Posterior cingulate gyrus (tissue), 11 donors: ENCODE data around the gene MUL1.
"Not testable (repeated sequence)": the region's sequence is repeated elsewhere in the genome, so short reads cannot be mapped to it uniquely, and the experiment has no call there.

ENCODE experiments used
- DNase-seq, 10 donors: peaks; one replicate each; pipeline versions ENCODE4 v3.0.0 to v3.0.0-alpha.2; 2020 to 2021; ENCODE audit warnings: mixed read lengths in 3 of 10
- intact Hi-C: fragments of 100-400 bp; cut with DNase I; formaldehyde crosslinking; loops from one replicate; pipeline ENCODE4 v1.15.1; 2023

MUL1 gene

GRCh38 chr1:20519609-20520262, 11.8 kb upstream of the MUL1 start:
- DNase-seq, result peak in 1 of 10 donors; percentile 36
- intact Hi-C loops, result loop anchor here (5.0 kb wide), 1 partner anchor 113 kb away; the partner anchor contains the start of gene PINK1

DNA sequence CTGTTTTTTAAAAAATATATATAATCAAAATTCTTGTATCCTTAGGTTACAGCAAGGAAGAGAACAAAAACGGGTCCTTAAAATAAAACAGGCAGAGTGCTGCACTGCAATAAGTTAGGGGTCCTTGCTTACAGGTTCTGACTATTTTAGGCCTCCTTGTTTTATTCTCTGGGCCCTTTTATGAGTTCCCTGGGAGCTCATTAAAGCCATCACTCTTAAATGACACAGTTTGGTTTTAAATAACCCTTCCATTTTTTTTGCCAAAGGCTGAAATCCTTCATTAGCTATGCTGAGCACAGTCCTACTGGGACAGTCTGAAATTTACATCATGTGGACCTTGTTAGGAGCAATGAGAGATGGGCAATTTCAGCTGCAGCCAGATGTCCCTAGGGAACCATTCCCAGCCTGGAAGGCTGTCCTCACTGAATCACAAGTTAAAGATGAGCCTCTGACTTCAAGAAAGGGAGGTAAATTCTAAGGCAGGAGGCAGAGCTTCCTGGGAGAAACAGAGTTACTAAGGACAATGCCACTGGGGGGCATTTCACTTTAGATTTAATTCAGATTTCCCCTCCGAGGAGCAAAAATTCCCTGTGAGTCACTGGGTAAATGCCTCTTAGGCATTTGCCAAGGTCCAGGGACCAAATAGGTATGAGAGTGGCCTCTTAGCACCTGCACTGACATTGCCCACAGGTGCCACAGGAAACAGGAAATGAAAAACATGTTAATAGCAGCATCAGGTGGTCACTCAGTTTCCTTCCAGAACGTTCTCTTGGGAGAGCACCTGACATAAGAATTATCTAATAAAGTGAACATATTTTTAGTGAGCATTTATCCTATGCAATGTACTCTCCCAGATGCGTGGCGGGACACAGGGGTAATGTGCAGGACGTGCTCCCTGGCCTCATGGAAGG, 3.8 kb upstream of the MUL1 start:
- intact Hi-C loops, result no loop called here
- DNase-seq, result no peak

DNA sequence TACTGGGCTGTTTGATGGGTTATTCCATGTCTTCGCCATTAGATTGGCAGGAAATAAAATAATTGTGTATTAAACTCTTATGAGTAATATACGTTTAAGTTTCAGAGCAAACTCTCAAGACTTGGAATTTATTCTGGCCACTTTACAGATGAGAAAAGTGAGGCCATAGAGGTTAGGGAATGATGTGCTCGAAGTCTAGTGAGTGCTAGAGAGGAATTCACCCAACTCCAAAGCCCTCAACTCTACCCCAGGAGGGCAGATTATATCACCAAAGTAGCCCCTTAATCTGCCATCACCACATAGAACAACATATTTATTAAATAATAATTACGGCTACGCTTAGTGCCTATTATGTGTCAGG, 440 bp upstream of the MUL1 start:
- DNase-seq, result peak in 1 of 10 donors; percentile 8
- intact Hi-C loops, result no loop called here

GRCh38 chr1:20507248-20507563, 745 bp downstream of the MUL1 start:
- intact Hi-C loops, result no loop called here
- DNase-seq, result no peak

GRCh38 chr1:20505488-20505887, 2.5 kb downstream of the MUL1 start:
- no peak for DNase-seq
- intact Hi-C loops, result no loop called here

DNA sequence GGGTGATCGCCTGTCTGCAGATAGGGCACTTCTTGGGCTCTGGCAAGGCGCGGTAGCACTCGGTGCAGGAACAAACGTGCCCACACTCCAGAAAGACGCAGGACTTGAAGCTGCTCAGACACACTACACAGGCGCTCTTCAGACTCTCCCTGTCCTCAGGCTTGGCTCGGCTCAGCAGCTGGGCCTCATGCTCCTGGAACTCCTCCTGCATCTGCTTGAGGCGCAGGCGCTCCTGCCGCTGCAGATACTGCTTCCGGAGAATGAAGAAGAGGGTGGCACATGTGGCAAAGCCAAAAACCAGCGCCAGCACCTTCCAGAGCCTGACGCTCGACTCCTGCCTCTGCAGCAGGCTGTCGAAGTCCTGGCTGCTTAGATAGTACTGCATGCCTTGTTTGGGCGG, 7.2 kb downstream of the MUL1 start:
- intact Hi-C loops, result no loop called here
- peak in 1 of 10 donors; percentile 61 for DNase-seq

DNA sequence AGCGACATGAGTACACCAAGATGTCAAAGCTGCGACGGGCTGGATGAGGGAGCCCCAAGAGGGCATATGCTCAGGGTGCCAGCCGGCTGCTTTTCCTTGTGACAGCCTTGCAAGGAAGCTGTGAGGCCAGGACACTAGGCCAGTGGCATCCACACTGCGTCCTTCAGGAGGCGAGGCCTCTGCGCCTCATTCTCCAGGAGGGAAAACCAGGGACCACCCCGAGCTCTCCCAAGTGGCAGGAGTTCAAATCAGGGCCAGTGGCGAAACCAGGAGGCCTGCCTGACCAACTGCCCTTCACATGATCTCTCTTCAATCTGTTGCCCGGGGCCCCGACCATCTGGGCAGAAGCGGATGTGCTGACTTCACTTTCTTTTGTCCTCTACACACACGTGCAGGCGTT, 8.2 kb downstream of the MUL1 start:
- DNase-seq, result peak in 1 of 10 donors; percentile 63
- intact Hi-C loops, result no loop called here

- intact Hi-C loops, result no loop called here
- DNase-seq, result peak in 1 of 10 donors; percentile 63
Observed at GRCh38 chr1:20499105-20499504, 8.8 kb downstream of the MUL1 start.

GRCh38 chr1:20498116-20498515, 9.8 kb downstream of the MUL1 start:
- intact Hi-C loops, result no loop called here
- DNase-seq, result peak in 1 of 10 donors; percentile 69

DNA sequence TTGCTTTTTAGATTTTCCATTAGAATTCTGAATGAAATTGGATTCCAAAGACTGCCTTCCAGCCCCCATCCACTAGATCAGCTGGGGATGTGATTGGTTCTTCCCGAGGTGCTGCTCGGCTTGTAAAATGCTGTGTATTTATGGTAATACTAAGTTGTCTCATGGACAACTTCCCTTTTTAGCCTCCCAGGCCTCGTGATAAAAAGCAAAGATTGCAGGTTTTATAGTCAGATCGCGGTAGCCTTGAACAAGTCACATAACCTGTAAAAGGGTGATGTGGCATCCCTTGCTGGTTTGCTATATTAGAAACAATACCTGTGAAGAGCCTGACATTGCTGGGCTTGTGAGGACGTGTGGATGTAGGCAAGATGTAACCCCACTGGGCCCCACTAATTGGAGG, 10.4 kb downstream of the MUL1 start:
- DNase-seq, result no peak
- intact Hi-C loops, result no loop called here

DNA sequence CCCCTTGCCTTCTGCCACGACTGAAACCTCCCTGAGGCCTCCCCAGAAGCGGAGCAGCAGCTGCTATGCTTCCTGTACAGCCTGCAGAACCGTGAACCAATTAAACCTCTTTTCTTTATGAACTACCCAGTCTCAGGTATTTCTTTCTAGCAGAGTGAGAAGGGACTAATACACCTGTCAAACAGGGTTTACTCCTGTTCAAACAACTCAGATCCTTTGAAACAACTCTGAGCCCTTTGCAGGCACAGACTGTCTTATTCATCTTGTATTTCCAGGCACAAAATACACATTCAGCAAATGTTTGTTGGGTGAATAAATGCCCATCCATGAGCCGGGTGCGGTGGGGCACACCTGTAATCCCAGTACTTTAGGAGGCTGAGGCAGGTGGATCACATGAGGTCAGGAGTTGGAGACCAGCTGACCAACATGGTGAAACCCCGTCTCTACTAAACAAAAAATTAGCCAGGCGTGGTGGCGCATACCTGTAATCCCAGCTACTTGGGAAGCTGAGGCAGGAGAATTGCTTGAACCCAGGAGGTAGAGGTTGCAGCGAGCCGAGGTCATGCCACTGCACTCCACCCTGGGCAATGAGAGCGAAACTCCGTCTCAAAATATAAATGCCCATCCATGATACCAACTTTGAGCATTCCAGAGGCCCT, 11.1 kb downstream of the MUL1 start:
- DNase-seq, result peak in 1 of 10 donors; percentile 58
- intact Hi-C loops, result not testable (repeated sequence)

DNA sequence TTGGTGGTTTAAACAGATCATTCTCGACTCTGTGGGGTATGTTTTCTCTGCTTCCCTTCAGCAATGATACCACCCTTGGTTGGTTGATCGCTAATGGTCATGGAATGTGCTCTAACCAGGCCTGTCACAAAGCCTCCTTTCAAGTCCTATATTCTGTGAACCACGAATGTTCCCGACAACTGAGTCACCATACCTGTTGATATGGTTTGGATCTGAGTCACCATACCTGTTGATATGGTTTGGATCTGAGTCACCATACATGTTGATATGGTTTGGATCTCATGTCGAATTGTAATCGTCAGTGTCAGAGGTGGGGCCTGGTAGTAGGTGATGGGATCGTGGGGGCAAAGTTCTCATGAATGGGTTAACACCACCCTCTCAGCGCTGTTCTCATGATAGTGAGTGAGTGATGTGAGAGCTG, 11.7 kb downstream of the MUL1 start:
- DNase-seq, result no peak
- intact Hi-C loops, result no loop called here

- intact Hi-C loops, result no loop called here
- peak in 1 of 10 donors; percentile 47 for DNase-seq
Observed at GRCh38 chr1:20495661-20496060, 12.3 kb downstream of the MUL1 start.

- intact Hi-C loops, result loop anchor here (5.0 kb wide), 2 partner anchors 62 to 577 kb away; no protein-coding TSS in a partner anchor
- peak in 1 of 10 donors; percentile 50 for DNase-seq
Observed at GRCh38 chr1:20494609-20495311, 13.2 kb downstream of the MUL1 start.

DNA sequence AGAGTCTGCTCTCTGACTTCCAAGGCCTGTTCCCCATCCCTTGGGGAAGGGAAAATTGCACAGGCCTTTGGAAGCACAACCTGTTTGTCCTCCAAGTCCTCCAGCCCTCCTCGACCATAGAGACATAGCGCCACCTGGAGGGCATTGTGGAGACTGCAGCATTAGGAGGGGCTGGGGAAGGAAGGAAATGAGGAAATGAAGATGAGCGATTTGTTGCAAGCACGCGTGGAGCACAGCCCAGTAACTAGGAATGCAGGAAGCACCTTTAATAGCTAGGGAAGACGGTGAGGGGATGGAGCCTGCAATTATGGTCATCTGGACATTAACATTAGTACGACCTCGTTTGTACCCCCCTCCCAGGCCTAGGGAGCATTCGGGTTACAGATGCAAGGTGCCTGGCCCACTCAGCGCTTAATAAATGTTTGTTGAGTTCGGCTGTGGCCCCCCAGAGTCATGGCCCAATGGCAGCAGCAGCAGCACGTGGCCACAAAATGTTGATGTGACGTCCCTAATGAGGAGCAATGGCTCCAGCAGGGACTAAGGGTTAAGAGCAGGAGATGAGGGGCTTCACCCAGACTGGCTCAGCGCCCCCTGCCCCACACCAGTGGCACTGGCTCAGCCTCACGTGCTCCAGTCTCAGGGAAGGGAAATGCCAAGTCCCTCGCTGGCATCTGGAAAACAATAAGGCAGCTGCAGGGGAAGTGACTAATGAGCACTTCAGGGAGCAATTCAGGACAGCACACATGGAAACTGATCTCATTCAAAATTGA, 13.9 kb downstream of the MUL1 start:
- intact Hi-C loops, result loop anchor here (1.0 to 5.0 kb wide), 5 partner anchors 62 to 577 kb away; no protein-coding TSS in a partner anchor
- DNase-seq, result peak; percentile 72 to 98 (median 90)

- intact Hi-C loops, result loop anchor here (1.0 to 5.0 kb wide), 5 partner anchors 61 to 576 kb away; no protein-coding TSS in a partner anchor
- DNase-seq, result no peak
Observed at GRCh38 chr1:20493309-20493708, 14.6 kb downstream of the MUL1 start.

- no peak for DNase-seq
- intact Hi-C loops, result loop anchor here (1.0 to 5.0 kb wide), 5 partner anchors 60 to 575 kb away; no protein-coding TSS in a partner anchor
Observed at GRCh38 chr1:20492751-20493150, 15.2 kb downstream of the MUL1 start.

DNA sequence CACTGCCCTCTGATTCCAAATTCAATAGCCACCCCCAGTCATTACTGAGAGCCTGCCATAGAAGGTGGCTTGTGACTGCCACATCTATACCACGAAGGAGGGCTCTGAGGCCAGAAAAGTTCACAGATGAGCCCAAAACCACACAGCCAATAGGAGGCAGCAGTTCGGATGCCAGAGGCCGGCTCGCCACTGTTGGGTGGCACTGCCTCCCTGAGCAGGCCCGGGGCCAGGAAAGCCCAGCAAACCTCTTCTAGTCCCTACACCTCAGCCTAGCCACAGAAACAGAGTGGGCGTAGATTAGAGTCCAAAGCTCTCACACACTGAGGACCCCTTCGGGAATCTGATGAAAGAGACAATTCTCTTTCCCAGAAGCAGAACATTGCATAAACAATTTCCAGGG, 16.1 kb downstream of the MUL1 start:
- intact Hi-C loops, result loop anchor here (2.0 to 5.0 kb wide), 3 partner anchors 60 to 575 kb away; no protein-coding TSS in a partner anchor
- peak in 1 of 10 donors; percentile 84 for DNase-seq

DNA sequence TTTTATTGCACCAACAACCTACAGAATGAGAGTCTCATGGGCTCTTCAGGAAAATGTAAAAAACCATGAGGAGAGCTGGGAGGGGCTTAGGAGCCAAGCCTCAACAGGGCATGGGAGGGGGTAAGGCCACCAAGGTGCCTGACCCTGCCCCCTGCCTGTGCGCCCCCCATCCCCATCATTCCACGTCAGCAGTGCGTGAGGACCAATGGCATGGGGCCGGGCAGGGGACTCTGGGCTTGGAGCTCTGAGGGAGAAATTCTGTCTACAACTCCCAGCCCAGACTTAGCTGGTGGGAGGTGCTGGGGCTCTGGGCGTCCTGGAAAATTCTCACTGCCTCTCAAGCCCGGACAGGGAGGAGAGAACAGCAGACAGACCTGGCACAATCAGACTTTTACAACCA, 16.8 kb downstream of the MUL1 start:
- intact Hi-C loops, result loop anchor here (5.0 kb wide), 2 partner anchors 59 to 574 kb away; no protein-coding TSS in a partner anchor
- peak in 1 of 10 donors; percentile 58 for DNase-seq
